GM19397 (cell line): Measurements from ENCODE around the gene S100A14.
"Not testable (repeated sequence)": the region's sequence is repeated elsewhere in the genome, so short reads cannot be mapped to it uniquely, and the experiment has no call there.

Experiments
- ATAC-seq: cut with Tn5 transposase; IDR thresholded peaks from one replicate; pipeline ENCODE4 v1.9.1; 2021; ENCODE audit warnings: mild to moderate bottlenecking, moderate library complexity; ENCODE audit not compliant: unreplicated experiment

The S100A14 gene

DNA sequence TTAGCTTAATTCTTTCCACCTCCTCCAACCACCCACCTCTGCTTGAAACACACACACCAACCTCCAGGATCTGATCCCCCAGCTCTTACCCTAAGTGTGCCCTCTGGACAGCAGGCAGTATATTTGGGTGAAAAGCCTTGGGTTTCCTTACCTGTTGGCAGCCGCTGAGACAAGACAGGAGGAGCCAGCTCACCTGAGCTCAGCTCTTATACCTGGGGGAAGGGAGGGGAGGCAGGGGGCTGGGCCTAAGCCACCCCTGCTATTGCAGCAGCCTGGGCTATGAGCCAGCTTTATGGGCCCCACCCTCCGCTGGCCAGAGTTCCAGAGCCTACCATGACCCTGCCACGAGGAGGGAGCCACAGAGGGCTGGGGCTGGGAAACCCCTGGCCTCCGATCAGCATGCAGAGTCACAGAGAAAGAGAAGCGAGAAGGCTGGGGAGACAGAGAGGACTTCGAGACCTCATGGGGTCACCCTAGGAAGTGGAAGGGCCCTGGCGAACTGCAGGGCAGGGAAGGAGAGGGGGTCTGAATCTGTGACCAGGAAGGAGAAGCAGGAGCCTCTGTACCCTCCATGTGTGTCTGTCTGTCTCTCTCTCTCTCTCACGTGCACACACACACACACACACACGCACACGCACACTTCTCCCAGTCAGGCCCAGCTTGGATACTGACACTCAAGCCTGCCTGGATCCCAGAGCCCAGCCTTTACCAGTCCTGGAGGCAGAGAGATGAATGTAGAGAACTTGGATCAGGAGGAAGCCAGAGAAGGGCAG lies at the start of gene S100A14:
Gene S100A14, minus strand, starts transcription at position 182 of the 773 bp plus-strand sequence. CDS start 467 bp downstream, outside the sequence.
- no peak for ATAC-seq

DNA sequence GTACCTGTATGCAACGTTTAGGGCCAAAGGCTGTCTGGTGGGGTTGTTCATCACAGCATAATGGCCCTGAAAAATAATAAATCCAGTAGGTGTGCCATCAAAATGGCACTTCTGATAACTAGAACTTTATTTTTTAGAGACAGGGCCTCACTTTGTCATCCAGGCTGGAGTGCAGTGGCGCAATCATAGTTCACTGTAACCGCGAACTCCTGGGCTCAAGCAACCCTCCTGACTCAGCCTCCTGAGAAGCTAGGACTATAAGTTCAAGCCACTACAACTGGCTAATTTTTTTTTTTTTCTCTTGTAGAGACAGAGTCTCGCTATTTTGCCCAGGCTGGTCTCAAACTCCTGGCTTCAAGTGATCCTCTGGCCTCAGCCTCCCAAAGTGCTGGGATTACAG lies 47.1 kb upstream of the S100A14 start:
- no peak for ATAC-seq

DNA sequence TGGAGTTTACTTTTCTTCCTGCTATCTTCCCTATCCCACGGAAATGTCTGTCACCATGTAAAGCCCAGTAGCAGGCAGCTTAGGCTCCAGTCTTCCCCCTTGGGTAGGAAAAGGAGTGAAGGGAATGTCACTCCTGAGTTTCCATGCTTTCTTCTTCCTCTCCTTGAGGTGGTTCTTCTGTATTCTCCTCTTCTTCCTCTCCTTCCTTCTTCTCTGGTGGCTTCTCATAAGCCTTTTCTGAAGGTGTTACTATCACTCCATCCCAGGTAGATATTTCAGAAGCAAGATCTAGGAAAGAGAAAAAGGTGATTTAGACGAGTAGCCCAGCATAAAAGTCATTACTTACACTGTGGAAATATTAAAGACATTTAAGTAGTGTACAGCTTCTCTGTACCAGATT lies 46.1 kb upstream of the S100A14 start:
- ATAC-seq = no peak

DNA sequence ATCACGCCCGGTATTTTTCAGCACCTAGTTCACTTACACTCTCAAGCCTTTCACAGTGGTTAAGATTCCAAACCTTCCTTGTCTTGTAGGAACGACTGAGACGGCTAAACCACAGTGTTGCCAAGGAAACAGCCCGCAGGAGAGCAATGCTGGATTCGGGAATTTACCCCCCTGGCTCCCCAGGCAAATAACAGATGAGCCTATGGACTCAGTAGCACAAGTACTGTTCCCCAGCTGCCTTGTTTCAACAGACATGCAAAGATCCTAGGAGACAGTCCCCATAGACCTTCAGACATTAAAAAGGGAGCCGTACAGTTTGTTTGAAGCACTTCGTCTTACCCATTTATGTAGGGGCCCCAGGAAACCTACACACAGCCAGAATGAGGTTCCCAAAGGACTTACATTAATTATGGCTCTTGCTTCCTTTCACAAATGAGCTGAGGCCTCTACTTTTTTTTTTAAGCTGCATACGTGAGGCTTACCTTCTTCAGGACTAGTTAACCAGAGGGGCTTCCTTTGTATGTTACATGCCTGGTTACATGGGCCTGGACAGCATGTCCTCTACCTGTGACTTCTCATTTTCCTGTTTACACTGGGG lies 45.1 kb upstream of the S100A14 start:
- ATAC-seq = no peak

DNA sequence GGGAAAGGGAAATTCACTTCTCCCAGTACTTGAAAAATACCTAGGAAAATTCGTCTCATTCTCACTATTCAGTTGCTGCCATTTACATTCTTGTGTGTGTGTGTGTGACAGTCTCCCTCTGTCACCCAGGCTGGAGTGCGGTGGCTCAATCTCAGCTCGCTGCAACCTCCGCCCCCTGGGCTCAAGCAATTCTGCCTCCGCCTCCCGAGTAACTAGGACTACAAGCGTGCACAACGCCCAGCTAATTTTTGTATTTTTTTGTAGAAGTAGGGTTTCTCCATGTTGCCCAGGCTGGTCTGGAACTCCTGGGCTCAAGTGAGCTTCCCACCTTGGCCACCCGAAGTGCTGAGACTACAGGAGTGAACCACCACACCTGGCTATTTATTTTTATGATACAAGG lies 43.5 kb upstream of the S100A14 start:
- ATAC-seq = no peak

DNA sequence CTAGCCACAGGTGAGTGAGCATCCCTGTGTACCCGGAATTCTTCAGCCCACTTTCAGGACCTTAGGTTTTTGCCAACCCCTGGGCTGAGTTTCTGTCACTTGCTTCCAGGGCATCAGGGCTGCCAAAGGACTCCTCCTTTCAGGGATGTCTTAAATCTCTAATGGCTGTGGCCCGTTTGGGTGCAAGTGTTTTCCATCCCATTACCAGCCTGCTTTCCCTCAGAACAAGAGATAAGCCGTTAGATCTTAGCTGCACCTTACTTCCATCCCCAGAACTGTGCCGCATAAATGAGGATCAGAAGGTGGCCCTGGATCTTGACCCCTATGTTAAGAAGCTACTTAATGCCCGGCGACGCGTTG lies 43.0 kb upstream of the S100A14 start:
- no peak for ATAC-seq

DNA sequence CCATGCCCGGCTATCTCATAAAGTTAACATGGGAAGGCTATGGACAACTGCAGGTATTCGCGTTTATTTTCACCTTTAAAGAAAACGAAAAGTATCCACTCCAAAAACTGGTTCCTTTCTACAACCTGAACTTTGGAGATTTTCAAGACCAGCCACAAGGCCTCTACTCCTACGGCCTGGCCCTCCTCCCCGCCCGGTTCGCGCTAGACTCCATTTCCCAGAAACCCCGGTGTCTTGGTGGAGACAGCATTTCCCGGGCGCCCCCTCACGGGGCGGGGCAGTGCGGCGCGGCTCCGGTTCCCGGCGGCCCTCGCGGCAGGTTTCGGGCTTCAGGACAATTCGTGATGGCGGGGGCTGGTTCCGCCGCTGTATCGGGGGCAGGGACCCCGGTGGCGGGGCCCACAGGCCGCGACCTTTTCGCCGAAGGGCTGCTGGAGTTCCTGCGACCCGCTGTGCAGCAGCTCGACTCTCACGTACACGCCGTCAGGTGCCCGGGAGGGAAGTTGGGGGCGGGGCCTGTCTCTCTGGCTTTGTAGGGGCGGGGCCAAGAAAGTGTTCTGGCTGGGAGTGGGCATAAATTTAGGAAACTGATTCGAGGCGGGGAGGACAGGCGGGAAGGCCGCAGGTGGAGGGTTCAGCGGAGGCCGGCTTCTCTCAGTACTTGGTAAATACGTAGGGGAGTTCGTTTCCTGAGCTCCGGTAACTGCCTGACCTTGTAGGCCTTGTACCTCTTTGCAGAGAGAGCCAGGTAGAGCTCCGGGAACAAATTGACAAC lies 42.5 kb upstream of the S100A14 start, which contains the start of gene SNAPIN:
Gene SNAPIN, plus strand, starts transcription at position 304 of the 775 bp plus-strand sequence. Its CDS starts 41 bp downstream, at position 345.
- ATAC-seq = peak; percentile 91

DNA sequence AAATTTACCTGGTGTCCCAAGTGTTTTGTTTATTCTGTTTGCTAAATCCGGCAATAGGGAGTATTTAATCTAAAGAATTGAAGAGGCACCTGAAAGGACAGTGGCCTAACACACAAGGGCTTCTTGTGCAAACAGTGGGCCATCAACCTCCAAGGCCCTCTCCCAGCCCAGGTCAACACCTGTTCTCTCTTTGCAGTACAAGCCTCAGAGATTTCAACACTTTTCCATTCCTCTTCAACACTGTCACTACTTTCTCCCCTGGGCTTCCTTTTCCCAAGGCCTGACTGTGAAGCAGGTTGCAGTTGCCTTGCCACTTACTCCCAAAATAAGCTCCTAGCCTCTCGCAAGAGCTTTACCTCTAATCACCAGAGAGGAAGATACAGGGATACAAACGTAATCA lies 39.2 kb upstream of the S100A14 start:
- no peak for ATAC-seq

DNA sequence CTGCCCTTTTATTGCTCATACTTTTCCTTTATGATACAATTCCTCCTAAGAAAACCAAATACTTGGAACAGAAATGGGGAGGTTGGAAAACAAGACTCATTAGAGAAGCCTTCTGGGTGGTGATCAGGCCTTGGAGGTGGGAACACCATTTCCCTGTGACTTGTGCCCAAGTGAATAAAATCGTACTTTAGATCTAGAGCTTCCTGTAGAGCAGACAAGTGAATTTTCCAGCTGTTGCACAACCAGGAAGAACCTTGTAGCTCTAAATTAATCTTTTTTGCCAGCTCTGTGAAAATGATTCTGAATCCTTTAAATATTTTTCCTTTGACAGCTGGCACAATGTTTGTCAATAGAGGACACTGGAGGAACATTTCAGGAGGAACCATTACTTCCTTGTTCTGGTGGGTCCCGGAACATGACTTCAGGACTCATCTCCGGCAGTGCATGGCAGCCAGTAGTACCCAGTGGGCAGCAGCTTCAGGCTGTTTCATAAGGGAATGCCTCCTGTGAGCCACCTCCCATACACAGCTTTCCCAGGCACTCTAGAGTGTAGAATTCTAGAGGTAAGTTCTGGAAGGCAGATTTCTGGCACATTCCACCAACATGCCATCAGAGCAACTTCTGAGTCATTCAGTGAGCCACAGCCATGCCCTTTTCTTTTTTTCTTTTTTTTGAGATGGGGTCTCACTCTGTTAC lies 36.8 kb upstream of the S100A14 start:
- ATAC-seq = no peak

DNA sequence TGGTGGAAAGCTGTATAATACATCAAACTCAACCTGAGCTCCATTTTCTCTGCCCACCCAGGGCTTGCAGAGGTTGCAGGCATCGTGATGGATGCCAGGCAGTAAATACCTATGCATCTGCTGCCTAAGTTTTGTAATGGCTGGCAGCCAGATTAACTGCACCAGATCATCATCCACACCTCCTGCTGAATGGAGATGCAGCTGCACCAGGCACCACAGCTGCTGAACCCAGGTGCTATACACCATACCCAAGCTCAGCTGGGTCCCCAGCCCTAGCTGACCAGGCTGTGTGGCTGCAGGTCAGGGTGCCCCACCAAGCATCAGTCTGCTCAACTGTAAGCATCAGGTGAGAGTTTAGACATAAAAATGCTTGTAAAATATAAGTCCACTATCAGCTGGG lies 35.6 kb upstream of the S100A14 start:
- no peak for ATAC-seq

DNA sequence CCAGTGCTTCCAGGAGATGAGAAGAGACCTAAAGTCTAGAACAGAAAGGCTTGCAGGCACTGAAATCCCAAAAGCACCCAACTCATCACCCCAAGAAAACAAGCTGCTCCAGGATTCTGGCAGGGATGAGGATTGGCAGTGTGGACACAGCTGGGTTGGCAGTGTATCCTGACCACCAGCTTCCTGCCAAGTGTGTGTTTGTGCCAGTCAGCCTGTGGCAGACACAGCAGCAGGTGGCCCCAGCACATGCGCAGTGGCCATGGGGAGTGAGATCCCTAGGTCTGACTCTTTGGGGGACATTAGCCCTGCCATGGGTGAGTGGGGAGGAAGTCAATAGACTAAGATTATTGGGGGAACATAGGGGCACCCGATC lies 33.7 kb upstream of the S100A14 start:
- no peak for ATAC-seq

DNA sequence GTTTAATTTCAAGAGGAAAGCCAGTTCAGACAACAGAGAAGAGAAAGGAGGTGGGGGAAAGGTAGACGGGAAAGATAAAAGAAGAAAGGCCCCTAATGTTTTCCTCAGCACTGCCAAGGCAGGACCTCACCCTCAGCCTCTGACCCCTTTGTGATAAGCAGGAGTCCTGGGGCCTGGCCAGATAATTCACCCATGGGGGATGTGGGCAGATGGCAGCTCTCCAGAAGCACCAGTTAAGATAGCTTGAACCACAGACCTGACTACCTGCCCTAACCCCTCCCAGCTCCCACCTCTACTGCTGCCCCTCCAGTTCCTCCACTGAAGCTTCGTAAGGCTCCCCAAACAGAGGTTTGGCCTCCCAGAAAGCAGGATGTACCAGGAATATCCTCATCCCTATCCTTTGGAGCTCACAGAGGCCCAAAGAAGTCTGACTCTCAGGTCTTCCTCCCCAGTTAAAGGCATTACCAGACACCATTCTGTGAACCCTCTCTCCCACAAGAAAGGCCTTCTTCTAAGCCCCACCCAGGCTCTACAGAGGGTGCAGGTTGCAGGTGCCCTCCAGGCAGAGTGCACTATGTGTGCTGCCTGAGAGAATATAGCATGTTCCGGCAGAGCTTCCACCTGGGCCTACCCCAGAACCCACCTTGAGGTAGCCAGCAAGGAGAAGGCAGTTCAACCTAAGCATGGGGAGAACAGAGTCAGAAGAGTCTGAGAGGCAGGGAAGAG lies 33.2 kb upstream of the S100A14 start:
- no peak for ATAC-seq

DNA sequence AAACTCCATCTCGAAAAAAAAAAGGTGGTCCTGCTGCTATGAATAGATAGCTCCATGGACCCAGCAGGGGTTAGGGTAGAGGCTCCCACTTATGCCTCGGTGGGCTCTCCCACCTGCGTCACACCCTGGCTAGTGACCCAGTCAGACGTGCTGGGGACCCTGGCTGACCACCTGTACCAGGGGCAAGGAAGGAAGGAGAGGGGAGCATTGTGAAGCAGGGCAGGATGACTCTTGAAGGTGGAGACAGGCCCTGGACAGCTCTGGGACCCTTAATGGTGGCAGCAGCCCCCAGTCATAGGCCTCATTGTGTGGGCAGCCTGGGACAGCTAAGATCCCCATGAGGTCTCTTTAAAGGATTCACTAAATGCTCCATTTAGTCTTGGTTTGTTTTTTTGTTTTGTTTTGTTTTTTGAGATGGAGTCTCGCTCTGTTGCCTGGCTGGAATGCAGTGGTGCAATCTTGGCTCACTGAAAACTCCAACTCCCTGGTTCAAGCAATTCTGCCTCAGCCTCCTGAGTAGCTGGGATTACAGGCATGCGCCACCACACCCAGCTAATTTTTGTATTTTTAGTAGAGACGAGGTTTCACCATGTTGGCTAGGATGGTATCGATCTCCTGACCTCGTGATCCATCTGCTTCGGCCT lies 32.0 kb upstream of the S100A14 start:
- ATAC-seq = no peak

DNA sequence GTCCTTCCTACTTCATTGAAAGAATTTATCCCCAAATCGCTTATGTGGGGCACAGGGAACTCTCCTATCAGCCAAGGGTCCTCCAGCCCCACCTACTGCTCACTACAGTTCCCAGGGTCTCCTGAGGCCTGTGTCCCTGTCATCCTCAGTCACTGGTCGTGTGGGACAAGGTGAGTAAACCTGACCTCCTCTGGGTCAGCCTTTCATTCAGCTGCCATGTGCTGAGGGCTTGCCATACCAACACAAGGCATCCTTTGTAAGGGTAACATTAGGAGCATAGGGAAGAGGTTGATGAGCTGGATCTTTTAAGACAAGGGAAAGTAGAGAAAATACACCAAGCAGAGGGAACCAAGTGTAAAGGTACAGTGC lies 31.2 kb upstream of the S100A14 start:
- no peak for ATAC-seq

DNA sequence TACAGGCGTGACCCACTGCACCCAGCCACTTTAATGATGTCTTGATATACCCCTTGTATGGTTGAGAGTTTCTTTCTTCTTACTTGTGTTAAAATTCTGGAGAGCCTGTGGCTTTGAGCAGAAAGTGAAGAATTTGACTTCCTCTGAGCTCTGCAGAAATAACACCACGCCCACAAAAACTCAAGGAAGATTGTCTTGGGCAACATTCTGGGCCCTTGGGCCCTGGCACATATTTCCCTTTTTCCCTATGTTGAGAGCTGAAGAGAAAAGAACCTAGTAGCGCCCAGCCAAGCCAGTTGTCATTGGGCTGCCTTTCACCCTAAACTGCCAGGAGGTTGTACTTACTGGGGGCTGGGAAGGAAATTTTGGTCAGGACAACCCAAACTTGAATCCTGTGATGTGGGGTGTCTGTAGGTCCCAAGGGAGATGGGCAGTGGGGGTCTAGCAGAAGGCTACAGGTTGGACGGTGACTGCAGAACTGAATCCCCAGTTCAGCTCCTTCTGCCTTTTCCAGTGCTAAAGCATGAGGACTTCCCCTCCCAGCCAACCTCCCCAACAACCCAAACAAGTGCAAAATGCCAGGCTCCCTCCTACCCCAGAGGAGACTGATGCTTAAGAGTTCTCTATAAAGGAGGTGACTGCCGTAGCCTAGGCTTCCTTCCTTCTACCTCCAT lies 30.7 kb upstream of the S100A14 start:
- ATAC-seq = no peak

DNA sequence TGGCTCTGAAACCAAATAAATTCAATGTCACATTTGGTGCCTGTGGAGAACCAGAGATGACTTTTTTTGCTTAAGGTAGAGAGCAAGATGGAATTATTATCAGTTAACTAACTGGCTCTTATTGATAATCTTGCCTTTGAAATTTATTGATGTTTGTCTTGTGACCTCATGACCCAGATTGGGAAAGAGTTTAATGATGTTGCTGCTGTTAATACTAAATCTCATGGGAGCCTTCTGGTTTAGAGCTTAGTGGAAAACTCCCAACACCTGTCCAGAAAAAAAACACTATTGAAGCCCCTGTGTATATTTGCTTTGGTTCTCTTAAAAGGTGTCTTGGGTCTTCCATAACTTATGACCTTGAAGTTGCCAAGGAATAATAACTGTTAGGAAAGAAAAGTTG lies 27.7 kb upstream of the S100A14 start:
- no peak for ATAC-seq

DNA sequence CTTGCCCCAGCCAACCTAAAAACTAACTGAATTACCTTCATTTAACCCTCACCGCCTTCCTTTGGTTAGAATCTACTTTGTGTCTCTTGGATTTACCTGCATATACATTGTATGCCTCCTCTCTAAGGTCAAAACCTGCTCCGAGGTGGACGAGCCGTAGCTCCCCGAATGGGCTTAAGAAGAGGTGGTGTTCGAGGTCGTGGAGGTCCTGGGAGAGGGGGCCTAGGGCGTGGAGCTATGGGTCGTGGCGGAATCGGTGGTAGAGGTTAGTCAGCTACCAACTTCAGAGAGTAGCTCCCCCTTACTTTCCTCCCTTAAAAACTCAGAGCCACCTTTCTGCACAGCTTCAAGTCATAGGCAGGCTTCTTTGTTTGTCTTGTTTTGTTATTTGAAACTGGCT lies 27.0 kb upstream of the S100A14 start:
- ATAC-seq = no peak

DNA sequence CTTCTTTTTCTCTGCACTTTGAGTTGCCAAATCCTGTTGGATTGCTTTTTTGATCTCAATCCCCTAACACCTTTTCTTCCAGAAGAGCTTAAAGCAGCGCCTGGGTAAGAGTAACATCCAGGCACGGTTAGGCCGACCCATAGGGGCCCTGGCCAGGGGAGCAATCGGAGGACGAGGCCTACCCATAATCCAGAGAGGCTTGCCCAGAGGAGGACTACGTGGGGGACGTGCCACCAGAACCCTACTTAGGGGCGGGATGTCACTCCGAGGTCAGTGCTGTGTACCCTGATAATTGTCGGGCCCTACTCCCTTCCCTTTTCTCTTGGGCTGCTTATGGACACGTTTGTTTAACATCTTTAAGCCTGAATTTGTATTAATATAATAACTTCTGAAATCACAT lies 26.0 kb upstream of the S100A14 start:
- no peak for ATAC-seq

DNA sequence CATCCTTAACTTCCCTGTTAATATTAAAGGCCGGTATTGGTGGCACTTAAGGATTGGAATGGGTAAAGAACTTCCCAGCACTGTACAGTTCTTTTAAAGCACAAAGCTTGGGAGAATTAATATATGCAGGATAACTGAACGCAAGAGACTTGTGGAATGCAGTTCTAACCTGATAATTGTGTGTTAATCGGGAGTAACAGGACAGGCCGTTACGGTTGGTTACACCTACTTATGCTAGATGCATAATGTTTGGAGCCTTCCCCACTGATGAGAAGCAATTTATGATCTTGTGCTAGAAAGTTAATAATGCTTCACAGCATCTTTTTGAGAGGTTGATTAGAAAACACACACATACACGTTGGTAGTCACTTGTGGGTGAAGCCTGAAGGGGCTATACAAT lies 24.7 kb upstream of the S100A14 start:
- ATAC-seq = no peak

DNA sequence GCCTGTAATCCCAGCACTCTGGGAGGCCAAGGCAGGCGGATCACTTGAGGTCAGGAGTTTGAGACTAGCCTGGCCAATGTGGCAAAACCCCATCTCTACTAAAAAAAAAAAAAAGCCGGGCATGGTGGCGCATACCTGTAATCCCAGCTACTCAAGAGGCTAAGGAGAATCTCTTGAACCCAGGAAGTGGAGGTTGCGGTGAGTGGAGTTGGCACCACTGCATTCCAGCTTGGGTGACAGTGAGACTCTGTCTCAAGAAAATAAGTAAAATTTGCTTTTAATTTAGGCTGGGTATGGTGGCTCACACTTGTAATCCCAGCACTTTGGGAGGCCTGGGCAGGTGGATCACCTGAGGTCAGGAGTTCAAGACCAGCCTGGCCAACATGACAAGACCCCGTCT lies 24.1 kb upstream of the S100A14 start:
- not testable (repeated sequence) for ATAC-seq
